Stimulated activated CD8-positive, alpha-beta memory T cell treated with anti-CD3 and anti-CD28 coated beads, Interleukin-15, amount 100 ng/mL, for 24 hours (primary cell): ENCODE measurements around the gene RANGRF.
"Not testable (repeated sequence)": the region's sequence is repeated elsewhere in the genome, so short reads cannot be mapped to it uniquely, and the experiment has no call there.

Source experiments
- DNase-seq: peaks from one replicate; pipeline ENCODE4 v3.0.0-alpha.2; 2020; ENCODE audit warnings: low read depth

RANGRF gene

GRCh38 chr17:8288336-8289102 lies at the start of gene RANGRF:
Gene RANGRF (plus strand): TSS chr17:8288670. CDS start chr17:8288789, 119 bp downstream.
- peak; percentile 64 for DNase-seq

- DNase-seq = no peak
Measured at GRCh38 chr17:8243827-8244226, 44.6 kb upstream of the RANGRF start.

GRCh38 chr17:8244768-8245167 lies 43.7 kb upstream of the RANGRF start:
- DNase-seq = no peak

GRCh38 chr17:8248751-8249607 lies 39.5 kb upstream of the RANGRF start, which contains the start of gene PFAS:
Gene PFAS (plus strand): TSS chr17:8249289. CDS start chr17:8253938, 4,649 bp downstream.
- peak; percentile 98 for DNase-seq

GRCh38 chr17:8249621-8250500 lies 38.6 kb upstream of the RANGRF start:
- DNase-seq = no peak

GRCh38 chr17:8251411-8251810 lies 37.1 kb upstream of the RANGRF start:
- DNase-seq = not testable (repeated sequence)

GRCh38 chr17:8253801-8254200 lies 34.7 kb upstream of the RANGRF start:
- DNase-seq = no peak

- no peak for DNase-seq
Measured at GRCh38 chr17:8254881-8255280, 33.6 kb upstream of the RANGRF start.

GRCh38 chr17:8255499-8255898 lies 33.0 kb upstream of the RANGRF start:
- DNase-seq = no peak

- no peak for DNase-seq
Measured at GRCh38 chr17:8256291-8256690, 32.2 kb upstream of the RANGRF start.

GRCh38 chr17:8256691-8257090 lies 31.8 kb upstream of the RANGRF start:
- DNase-seq = no peak

GRCh38 chr17:8257801-8258200 lies 30.7 kb upstream of the RANGRF start:
- no peak for DNase-seq

GRCh38 chr17:8264320-8264719 lies 24.1 kb upstream of the RANGRF start:
- DNase-seq = no peak

GRCh38 chr17:8264836-8265542 lies 23.5 kb upstream of the RANGRF start:
- DNase-seq = no peak

- no peak for DNase-seq
Measured at GRCh38 chr17:8266648-8267479, 21.6 kb upstream of the RANGRF start.

- DNase-seq = no peak
Measured at GRCh38 chr17:8267480-8268147, 20.9 kb upstream of the RANGRF start.

GRCh38 chr17:8268550-8269298 lies 19.7 kb upstream of the RANGRF start:
- no peak for DNase-seq

- DNase-seq = no peak
Measured at GRCh38 chr17:8272421-8272820, 16.0 kb upstream of the RANGRF start.

- no peak for DNase-seq
Measured at GRCh38 chr17:8273884-8274444, 14.5 kb upstream of the RANGRF start.
